ENCODE data around the gene NAA16. TPM values are rescaled to one million over a fixed set of nuclear protein-coding genes. Genes with fewer than 3 reads are reported as not detected.

NAA16 gene
- total and polyA plus RNA-seq, 2 of the 4 experiments (the other 2 are of a cell fraction) = 6.6 to 8.8 TPM

DNA sequence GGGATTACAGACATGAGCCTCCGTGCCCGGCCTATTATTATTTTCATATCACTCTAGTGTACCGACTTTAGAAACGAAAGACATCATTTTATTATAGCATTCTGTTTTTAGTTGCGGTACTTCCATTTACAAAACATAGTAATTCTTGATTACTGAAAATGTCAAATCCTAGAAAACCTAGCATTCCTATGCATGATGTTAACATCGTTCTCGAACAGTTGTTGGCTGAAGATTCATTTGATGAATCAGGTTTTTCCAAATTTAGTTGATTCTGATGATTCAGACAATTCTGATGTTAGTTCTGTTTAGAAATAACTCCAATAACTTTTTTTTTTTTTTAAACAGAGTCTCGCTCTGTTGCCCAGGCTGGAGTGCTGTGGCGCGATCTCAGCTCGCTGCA, 36.2 kb upstream of the NAA16 start:
- H3K9me1 ChIP-seq (ENCODE audit: insufficient read depth, low read length) = no peaks in the 10 kb centered on the region
- H2AFZ ChIP-seq (replicated peaks; ENCODE audit: low read length, poor library complexity) = no peak overlapping the region
- WGBS, 2 experiments (ENCODE audit: extremely low coverage in 2 of 2, insufficient read length in 1 of 2) = 83% methylated on average over 1 of the region's 11 CpGs; no CpG with 5 or more reads in 1 of the 2 experiments
- H2AK9ac ChIP-seq (replicated peaks; ENCODE audit: low read depth, low read length, poor library complexity) = no peak overlapping the region
- in situ Hi-C loops (cut with MboI; ENCODE audit: low sequenced_read_pairs) (no loop called here), intact Hi-C loops (cut with micrococcal nuclease) (no loop called here), dilution Hi-C loops (cut with HindIII; ENCODE audit: low sequenced_read_pairs, unreplicated experiment) (no loop called here)
- no peak for ATAC-seq (ENCODE audit: low read depth)
- no peak overlapping the region for H3K18ac ChIP-seq (ENCODE audit: low read depth, low read length)
- H3K27ac ChIP-seq (ENCODE audit: insufficient read depth, low read length) = no peak overlapping the region
- H4K8ac ChIP-seq (ENCODE audit: low read depth in 2 of 2, low read length in 2 of 2) = no peak overlapping the region
- H3K56ac ChIP-seq (ENCODE audit: extremely low read depth, insufficient read depth, low read length) = no peak overlapping the region
- TF ChIP-seq MAFK (IDR thresholded peaks at IDR 0.05; ENCODE audit: low read depth, low read length) = peak; percentile 9; the same call in 1 of the 2 replicates
- TF ChIP-seq MAZ (IDR thresholded peaks at IDR 0.05; ENCODE audit: borderline replicate concordance, low read depth, low read length) = no peak
- TF ChIP-seq MXI1 (IDR thresholded peaks at IDR 0.05; ENCODE audit: borderline replicate concordance, low read depth, low read length) = no peak
- H4K91ac ChIP-seq (ENCODE audit: insufficient read depth, low read depth, low read length) = no peak overlapping the region
- H4K20me1 ChIP-seq (ENCODE audit: insufficient read depth, low read length) = no peaks in the 10 kb centered on the region
- 0 out of 2 replicates have a peak, but pooled peaks cover 2% of the 10 kb centered on the region for H3K9me3 ChIP-seq (ENCODE audit: control insufficient read depth, insufficient read depth, low read length)
- no peak overlapping the region for H3K9ac ChIP-seq (ENCODE audit: low read depth, low read length)
- H2BK15ac ChIP-seq (ENCODE audit: low read depth, low read length) = no peak overlapping the region
- no peak overlapping the region for H2BK20ac ChIP-seq (ENCODE audit: low read depth, low read length)
- no peak overlapping the region for H3K4me2 ChIP-seq (ENCODE audit: low read depth, low read length)
- H4K5ac ChIP-seq (ENCODE audit: low read depth, low read length) = no peak overlapping the region
- no peak overlapping the region for H2AK5ac ChIP-seq (ENCODE audit: low read depth, low read length)
- H2BK5ac ChIP-seq (ENCODE audit: low read depth, low read length, poor library complexity, severe bottlenecking) = no peak overlapping the region
- ChIA-PET CTCF (no interaction called here), POLR2A (ENCODE audit: unreplicated experiment) (no interaction called here)
- BruUV-seq (replicated peaks) = no TSS peak
- no peak overlapping the region for H3K14ac ChIP-seq (replicated peaks; ENCODE audit: low read depth, low read length)
- H3K4ac ChIP-seq (ENCODE audit: low read depth, low read length) = no peak overlapping the region
- no peak overlapping the region for H3K23ac ChIP-seq (ENCODE audit: low read depth, low read length)
- peak; percentile 32 for DNase-seq
- no peaks in the 10 kb centered on the region for H3K4me1 ChIP-seq (ENCODE audit: control insufficient read depth, insufficient read depth, low read length)
- no peaks in the 10 kb centered on the region for H3K36me3 ChIP-seq (ENCODE audit: control insufficient read depth, insufficient read depth, low read length)
- H3K79me1 ChIP-seq (ENCODE audit: low read depth in 1 of 2, low read length in 2 of 2) = no peaks in the 10 kb centered on the region
- H3K4me3 ChIP-seq (ENCODE audit: insufficient read depth, low read depth, low read length) = no peak overlapping the region
- H2BK120ac ChIP-seq (ENCODE audit: low read depth, low read length) = no peak overlapping the region
- H3K27me3 ChIP-seq (ENCODE audit: control insufficient read depth, insufficient read depth, low read length) = no peaks in the 10 kb centered on the region

Measured in IMR-90 (cell line).